GM18526 (cell line): ENCODE measurements around the gene CFAP58.

Experiments
- POLR2A ChIP-seq: IDR thresholded peaks from 3 replicates; pipeline ENCODE4 v1.6.1; 2011; ENCODE audit not compliant: insufficient read length; ENCODE audit errors: extremely low read depth

Gene CFAP58

DNA sequence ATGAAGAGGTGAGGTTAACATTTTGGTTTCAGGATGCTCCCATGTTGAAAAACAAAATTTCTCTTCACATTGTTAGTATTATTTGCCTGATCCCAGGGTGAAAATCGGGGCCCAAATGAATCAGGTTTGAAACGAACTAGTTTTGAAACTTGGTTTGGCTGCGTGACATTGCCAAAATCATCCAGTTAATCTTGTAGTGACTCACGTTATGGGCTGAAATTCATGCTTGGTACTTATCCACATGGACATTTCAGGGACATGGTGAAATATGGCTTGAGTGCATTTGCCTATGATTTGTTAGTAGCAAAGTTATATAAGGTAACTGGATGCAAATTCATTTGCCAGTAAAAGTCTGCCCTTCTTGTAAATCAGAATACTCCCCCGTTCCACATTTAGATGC, 97.3 kb downstream of the CFAP58 start:
- TF ChIP-seq POLR2A, result no peak

DNA sequence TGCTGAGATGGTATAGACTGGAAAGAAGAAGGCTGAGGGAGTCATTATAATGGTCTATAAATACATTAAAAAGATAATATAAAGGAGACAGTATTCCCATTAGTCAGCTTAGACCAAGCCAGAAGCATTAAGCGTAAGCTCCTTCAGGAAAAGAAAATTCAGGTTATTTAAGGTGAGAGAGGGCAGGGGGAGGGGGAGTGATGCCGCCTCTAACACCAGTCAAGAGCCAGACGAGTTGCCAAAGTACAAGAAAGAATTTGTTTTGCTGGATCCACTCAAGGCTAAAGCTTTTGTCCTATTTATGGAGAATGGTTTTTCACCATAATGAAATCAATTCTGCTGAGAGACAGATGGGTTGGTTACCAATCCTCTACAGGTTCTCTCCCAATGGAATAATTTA, 99.3 kb downstream of the CFAP58 start:
- no peak for TF ChIP-seq POLR2A

DNA sequence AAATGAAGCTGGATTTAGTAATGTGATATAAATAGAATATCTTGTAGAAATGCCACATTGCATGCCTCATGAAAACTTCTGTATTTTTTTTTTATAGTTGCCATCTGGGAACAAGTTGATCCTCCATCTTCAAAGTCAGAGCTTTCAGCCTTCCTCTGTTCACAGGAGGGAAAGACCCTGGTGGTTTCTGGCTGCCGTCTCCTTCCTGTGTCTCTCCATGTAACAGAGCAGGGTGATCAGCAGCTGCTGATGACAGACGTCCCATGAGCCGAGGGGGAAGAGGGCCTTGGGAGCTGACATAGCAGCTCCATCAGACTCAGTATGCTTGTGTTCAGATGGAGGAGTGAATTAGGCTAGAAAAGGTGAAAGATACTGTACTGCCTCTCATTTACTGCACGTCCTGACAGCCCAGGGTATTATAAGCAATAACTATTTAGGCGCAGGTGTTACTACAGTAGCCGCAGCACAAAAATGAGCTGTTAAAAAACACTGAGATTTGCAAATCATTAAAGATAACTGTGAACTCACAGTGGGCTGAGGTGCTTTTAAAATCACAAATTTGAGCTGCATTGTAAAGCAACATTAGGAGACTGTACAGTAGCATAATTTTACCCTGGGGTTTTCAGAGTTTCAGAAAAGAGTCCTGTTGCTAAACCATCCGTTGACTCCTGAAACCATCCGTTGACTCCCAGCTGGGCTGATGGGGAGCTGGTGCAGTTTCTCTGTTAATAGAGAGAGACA, 103.3 kb downstream of the CFAP58 start:
- no peak for TF ChIP-seq POLR2A

DNA sequence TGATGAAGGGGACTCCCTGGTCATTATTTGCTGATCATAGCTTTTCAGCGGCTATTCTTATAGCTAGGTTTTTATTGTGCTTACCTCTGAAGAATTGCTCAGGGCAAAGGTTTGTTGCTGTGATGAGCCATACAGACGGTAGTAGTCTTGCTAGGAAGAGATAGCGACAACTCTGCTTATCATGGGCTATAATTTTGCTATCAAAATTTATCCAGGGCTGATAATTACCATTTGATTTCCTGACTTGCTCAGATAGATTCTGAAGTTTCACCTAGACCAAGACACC, 103.9 kb downstream of the CFAP58 start:
- no peak for TF ChIP-seq POLR2A

DNA sequence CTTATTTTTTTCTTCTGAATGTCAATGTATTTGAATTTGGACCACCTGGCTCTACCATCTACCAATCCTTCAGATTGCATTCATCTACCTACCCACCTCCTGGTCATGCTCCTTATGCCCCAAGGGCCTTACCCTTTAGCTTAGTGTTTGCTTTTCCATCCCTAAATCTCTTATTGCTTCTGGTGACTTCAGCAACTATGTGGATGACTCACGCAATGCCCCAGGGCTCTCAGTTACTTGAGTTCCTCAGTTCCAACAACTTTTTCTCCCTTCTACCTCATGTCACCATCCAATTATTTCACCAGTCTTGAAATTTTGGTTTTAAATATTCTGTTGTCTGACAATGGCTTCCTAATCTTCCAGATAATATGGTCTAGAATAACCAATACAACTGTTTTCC, 118.9 kb downstream of the CFAP58 start:
- TF ChIP-seq POLR2A, result no peak

DNA sequence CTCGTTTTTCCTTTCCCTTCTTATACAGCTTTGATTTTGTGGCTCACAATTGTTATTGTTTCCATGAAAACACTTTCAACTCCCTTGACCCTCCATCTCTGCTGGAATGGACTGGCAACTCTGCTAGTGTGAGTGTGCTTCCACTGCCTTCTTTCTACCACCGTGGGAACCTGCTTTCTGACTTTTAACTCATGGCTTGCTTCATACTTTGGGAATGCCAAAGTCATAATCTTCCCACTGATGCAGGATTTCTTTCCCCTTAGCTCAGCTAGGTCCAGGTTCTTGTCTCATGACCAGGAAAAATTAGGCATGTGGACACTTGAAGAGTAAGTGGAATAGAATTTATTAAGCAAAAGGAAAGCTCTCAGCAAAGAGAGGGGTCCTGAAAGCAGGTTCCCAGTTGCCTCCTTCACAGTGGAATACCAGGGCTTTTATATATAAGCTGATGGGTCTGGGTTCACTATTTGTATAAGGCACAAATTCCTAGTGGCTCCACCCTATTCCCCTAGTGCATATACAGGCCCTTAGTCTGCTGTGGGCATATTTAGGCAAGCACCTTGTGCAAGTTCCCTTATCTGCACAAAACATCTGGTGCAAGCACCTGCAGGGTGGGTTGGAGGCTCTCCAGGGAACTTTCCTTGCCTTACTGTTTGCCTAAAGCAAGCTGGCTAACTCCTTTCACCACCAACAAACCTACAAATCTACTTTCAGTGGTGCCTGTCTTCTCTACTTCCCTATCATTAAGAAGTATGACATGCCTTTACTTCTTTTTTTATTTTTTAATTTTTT, 119.5 kb downstream of the CFAP58 start:
- TF ChIP-seq POLR2A, result no peak

DNA sequence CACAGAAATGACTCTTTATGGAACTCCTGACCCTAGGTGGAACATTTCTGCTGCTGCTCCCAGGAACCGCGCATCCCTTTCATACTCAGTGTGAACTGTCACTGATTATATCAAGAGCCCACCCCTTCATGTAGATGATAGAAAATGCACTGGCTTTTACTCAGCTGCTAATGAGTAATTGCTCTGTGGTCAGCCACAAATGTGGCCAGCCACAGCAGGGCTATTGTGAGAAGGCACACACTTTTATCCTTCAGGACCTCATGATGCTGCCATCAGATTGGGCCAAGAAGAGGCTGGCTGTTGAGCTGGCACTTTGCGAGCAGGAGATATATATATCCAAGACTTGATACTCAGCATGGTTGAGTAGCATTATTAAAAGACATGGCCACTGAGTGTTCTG, 124.7 kb downstream of the CFAP58 start:
- TF ChIP-seq POLR2A, result no peak

DNA sequence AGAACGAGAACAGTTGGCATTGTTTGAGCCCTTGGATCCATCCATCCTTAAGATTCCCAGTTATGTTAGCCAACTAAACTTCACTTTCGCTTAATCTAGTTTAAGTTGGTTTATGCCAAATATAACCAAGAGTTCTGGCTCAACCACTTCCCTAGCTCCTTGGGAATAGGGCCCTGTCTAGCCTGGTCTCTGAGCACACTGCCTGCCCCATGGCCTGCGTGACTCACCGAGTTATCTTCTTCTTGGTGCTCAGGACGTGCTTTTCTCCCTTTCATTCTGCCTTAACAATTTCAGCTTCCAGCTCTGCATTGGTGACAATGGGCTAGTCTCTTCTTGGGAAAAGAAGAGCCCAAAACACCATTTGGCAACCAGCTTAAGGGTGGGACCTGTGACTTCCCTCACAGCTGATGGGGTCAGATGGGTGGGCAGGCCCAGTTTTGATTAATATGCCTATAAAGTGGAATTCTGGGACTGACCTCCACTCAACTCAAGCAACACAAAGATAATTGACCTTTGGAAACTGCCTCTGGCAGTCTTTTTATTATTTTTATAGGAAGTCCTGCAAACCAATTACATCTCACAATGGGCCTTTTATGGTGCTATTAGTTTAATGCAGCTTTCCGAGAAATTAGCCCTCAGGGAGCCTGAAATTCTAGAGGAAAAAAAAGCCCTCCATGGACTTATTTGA, 126.4 kb downstream of the CFAP58 start:
- TF ChIP-seq POLR2A, result no peak

DNA sequence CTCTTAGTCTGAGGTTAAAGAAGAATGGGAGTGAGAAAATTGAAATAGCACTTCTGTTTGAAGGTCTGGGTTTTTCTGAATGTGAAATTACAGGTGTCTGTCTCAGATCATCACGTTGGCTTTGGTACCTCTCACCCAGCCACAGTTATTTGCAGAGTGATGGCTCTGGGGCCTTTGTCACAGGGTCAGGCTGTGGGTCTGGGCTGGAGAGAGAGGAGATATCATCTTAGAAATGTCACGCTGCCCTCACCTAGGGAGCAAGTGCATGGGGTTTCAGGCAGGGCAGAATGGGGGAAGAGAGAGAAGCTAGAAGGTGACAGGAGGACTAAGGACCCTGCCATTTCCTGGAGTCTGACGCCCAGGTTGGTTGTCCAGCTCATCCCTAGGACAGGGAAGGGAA, 127.2 kb downstream of the CFAP58 start:
- no peak for TF ChIP-seq POLR2A

DNA sequence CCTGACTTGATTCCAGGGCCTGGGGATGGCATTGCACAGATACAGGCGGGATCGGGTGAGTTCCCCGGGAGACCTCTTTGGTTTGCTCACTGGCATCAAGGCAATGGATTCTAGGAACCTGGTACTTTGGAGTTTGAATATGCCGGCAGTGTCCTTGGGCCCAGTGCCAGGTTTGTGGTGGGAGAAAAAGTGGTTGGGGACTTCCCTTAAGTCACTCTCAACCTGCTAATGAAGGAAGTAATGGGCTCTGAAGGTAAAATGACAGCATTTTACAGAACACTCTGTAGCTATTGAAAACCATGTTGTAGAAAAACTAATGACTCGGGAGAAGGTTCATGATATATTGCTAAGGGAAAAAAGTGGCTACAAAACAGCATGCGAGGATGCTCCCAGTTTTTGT, 129.9 kb downstream of the CFAP58 start:
- no peak for TF ChIP-seq POLR2A

DNA sequence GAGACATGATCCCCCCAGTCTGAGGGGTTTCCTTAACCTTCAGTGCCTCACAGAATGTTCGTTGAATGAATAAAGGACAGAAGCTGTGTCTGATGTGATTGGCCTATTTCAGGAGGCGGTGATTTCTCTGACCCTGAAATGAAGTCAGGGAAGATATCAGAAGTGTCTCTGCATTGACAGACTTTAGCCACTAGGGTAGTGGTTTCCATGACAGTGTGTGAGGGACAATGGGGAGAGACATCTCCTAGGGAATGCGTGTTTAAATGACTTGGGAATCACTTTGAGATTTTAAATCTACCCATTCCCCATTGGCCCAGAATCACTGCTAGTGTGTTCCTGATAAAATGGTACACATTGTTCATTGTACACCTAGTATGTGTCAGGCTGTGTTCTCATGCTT, 132.0 kb downstream of the CFAP58 start:
- no peak for TF ChIP-seq POLR2A

DNA sequence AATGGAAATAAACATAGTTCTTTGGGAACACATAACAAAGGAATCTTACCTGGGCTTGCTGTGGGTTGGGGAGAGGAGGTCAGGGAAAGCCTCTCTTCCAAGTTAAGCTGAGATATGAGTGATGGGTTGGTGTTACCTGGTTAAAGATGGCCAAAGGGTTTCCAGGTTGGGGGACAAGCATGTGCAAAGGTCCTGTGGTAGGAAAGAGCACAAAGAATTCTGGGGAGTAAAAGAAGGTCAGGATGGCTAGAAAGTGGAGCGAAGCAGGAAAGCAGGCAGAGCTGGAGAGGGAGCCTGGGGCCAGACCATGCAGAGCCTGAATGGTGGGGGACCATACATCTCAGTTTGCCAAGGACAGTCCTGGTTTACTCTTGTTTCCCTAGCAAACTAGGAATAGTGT, 133.2 kb downstream of the CFAP58 start:
- no peak for TF ChIP-seq POLR2A

DNA sequence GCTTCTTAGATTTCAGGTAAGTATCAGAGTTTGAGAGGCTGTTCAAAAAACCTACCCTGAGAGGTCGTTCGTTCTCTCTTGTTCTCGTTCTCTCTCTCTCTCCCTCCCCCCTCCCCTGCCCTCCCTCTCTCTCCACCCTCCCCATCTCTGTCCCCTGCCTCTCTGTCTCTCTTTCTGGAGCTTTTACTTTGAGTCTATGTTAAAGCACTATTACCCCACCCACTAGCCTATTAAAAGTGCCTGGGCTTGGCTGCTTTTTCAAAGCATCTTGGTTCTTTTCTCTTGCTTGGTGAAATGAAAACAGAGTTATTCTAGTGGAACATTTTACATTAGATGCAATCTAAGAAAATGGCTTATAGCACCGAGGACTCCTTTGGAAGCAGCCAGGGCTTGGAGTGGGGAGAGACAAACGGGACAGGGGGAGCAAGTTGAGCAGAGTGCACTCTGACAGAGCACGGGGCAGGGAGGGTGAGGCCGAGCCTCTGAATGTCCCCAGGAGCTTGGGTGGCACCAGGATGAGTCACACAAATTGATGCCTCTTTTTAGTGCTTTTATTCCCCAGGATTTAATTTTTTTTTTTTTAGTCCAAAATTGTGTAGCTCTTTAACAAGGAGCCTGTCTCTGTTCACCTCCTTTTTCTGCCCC, 134.3 kb downstream of the CFAP58 start:
- TF ChIP-seq POLR2A, result no peak

DNA sequence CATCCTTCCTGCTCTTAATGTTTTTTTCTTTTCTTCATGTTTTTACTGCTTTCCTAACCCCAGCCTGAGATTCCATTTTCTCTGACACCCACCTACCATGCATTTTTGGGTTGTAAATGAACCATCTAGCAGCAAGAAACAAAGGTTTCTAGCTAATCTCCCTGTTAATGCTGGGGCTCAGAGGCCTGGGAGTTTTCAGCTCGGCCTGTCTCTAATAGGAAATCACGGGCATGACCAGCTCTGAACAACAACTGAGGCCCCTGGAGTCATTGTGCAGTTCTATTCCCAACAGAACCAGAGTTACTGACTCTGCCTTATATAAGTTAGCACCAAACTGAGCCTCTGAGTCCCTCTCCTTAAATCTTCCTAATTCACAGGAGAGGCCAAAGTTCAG, 134.8 kb downstream of the CFAP58 start:
- no peak for TF ChIP-seq POLR2A

DNA sequence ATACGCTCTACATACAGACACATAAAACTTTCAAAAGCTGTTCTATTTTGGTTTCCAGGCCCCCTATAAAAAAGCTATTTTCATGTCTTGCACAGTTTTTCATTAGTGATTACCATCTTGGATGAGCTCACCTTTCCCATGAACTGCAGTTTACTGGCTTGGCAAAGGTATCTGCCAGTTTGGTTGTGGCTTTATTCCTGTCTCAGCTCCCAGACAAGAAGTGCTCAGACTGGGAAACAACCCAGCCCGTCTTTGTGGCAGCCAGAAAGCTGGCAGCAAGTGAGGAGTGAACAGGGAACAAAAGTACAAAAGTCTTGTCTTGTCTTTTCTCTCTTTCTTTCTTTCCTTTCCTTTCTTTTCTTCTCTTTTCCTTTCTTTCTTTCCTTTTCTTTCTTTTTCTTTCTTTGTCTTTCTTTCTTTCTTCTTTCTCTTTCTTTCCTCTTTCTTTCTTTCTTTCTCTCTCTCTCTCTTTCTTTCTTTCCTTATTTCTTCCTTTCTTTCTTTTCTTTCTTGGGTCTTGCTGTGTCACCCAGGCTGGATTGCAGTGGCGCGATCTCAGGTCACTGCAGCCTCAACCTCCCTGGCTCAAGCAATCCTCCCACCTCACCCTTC, 138.8 kb downstream of the CFAP58 start:
- no peak for TF ChIP-seq POLR2A
